HCT116 (cell line): ENCODE measurements around the gene RGS6. TPM values are rescaled to one million over a fixed set of nuclear protein-coding genes. Genes with fewer than 3 reads are reported as not detected.

ENCODE experiments used
- ATAC-seq: fragments of 200-7000 bp; cut with Tn5 transposase; 2 replicates; pipeline ENCODE4 v1.9.1; 2020; ENCODE audit warnings: mild to moderate bottlenecking, moderate library complexity
- BruUV-seq: library from RNA; stranded (reverse); fragments of 400-500 nt; replicated peaks from 2 replicates; lab custom pipeline; 2021; lab: Mats Ljungman, UMichigan
- CTCF ChIA-PET: fragments of 300-600 bp; sonication (Branson Sonifier 250); formaldehyde crosslinking; loops from one replicate; lab custom pipeline; 2021; ENCODE audit warnings: antibody characterized with exemption; lab: Charles Lee
- POLR2A ChIA-PET: fragments of 300-600, 350-600 bp; sonication (Branson Sonifier 250); formaldehyde crosslinking; loops from one replicate; lab custom pipeline; 2021; ENCODE audit warnings: antibody characterized with exemption; lab: Charles Lee
- RAD21 ChIA-PET, 2 experiments: fragments of 300-600 bp; sonication (Branson Sonifier 250); formaldehyde crosslinking; loops; one replicate each; lab custom pipeline; 2023; ENCODE audit warnings: low total read pairs in 2 of 2; ENCODE audit not compliant: uncharacterized antibody in 2 of 2, unreplicated experiment in 2 of 2, low non-redundant PET in 1 of 2; lab: Charles Lee
- DNase-seq: peaks from one replicate; pipeline ENCODE4 v3.0.0-alpha.2; 2010; ENCODE audit warnings: low read depth, low spot score
- H2AFZ ChIP-seq: fragments of 200-600 bp; shearing (Covaris generic), sonication (generic); 2 replicates; pipeline ENCODE4 v1.6.1; 2017; ENCODE audit warnings: low read depth, mixed run types, mixed read lengths, antibody characterized with exemption, low read length; ENCODE audit not compliant: poor library complexity, severe bottlenecking
- H3K27ac ChIP-seq: 2 replicates; pipeline ENCODE4 v1.5.1; 2012; ENCODE audit warnings: low read depth, low read length
- H3K27me3 ChIP-seq: fragments of 200-600 bp; sonication (generic); 2 replicates; pipeline ENCODE4 v1.6.1; 2016; ENCODE audit warnings: mixed run types, low read length, mixed read lengths; ENCODE audit not compliant: insufficient read depth
- H3K36me3 ChIP-seq, 2 experiments: fragments of 200-500 bp in 1 of 2; fragments of 200-600 bp in 1 of 2; sonication (Bioruptor generic) in 1 of 2; sonication (generic) in 1 of 2; 2 replicates each; pipeline versions ENCODE4 v1.5.1 to v1.6.1; 2014 to 2016; ENCODE audit warnings: low read length in 2 of 2, inconsistent platforms in 1 of 2, mixed read lengths in 1 of 2, mixed run types in 1 of 2; ENCODE audit not compliant: insufficient read depth in 2 of 2, control insufficient read depth in 1 of 2
- H3K4me1 ChIP-seq, 2 experiments: fragments of 200-600 bp in 1 of 2; sonication (generic) in 1 of 2; 2 replicates each; pipeline versions ENCODE4 v1.5.1 to v1.6.1; 2012 to 2017; ENCODE audit warnings: low read length in 2 of 2, inconsistent platforms in 1 of 2, mild to moderate bottlenecking in 1 of 2, mixed read lengths in 1 of 2, mixed run types in 1 of 2, moderate library complexity in 1 of 2; ENCODE audit not compliant: insufficient read depth in 2 of 2, control insufficient read depth in 1 of 2
- H3K4me2 ChIP-seq: fragments of 200-600 bp; sonication (generic); 2 replicates; pipeline ENCODE4 v1.6.1; 2017; ENCODE audit warnings: mixed run types, low read length, mixed read lengths
- H3K4me3 ChIP-seq, 2 experiments: fragments of 200-600 bp in 1 of 2; sonication (generic) in 1 of 2; replicated peaks in 1 of 2; 2 replicates each; pipeline ENCODE4 v1.5.1; 2011 to 2016; ENCODE audit warnings: low read length in 2 of 2, control low read depth in 1 of 2, low read depth in 1 of 2, mild to moderate bottlenecking in 1 of 2, mixed read lengths in 1 of 2, mixed run types in 1 of 2
- H3K79me2 ChIP-seq: fragments of 200-600 bp; sonication (generic); 2 replicates; pipeline ENCODE4 v1.6.1; 2017; ENCODE audit warnings: mild to moderate bottlenecking, mixed run types, low read length, moderate library complexity, mixed read lengths; ENCODE audit not compliant: insufficient read depth
- H3K9ac ChIP-seq: fragments of 200-600 bp; sonication (generic); 2 replicates; pipeline ENCODE4 v1.6.1; 2016; ENCODE audit warnings: low read length, mixed read lengths
- H3K9me2 ChIP-seq: fragments of 200-600 bp; sonication (generic), shearing (Covaris generic); 2 replicates; pipeline ENCODE4 v1.6.1; 2017; ENCODE audit warnings: mixed run types, mild to moderate bottlenecking, moderate library complexity; ENCODE audit not compliant: insufficient read depth
- H3K9me3 ChIP-seq, 2 experiments: fragments of 200-500 bp in 1 of 2; fragments of 200-600 bp in 1 of 2; sonication (Bioruptor generic) in 1 of 2; sonication (generic) in 1 of 2; 2 replicates each; pipeline ENCODE4 v1.6.1; 2014 to 2017; ENCODE audit warnings: low read length in 2 of 2, mixed read lengths in 2 of 2, inconsistent platforms in 1 of 2, low read depth in 1 of 2, mild to moderate bottlenecking in 1 of 2, mixed run types in 1 of 2, moderate library complexity in 1 of 2; ENCODE audit not compliant: control insufficient read depth in 1 of 2, insufficient read depth in 1 of 2
- H4K20me1 ChIP-seq: fragments of 200-600 bp; sonication (generic), shearing (Covaris generic); 2 replicates; pipeline ENCODE4 v1.6.1; 2017; ENCODE audit warnings: mixed run types, mild to moderate bottlenecking, moderate library complexity; ENCODE audit not compliant: insufficient read depth
- ELF1 ChIP-seq: IDR thresholded peaks from 2 replicates; pipeline ENCODE4 v1.6.1; 2012; ENCODE audit warnings: low read depth, borderline replicate concordance
- JUND ChIP-seq: IDR thresholded peaks from 2 replicates; pipeline ENCODE4 v1.6.1; 2012
- POLR2A ChIP-seq: IDR thresholded peaks from 2 replicates; pipeline ENCODE4 v1.7.0; 2011; ENCODE audit warnings: borderline replicate concordance; ENCODE audit not compliant: insufficient read depth, insufficient read length; ENCODE audit errors: extremely low read depth
- SIN3A ChIP-seq: IDR thresholded peaks from 2 replicates; pipeline ENCODE4 v1.6.1; 2012; ENCODE audit warnings: low read depth
- SRF ChIP-seq: IDR thresholded peaks from 2 replicates; pipeline ENCODE4 v1.6.1; 2012; ENCODE audit warnings: low read depth
- TCF7L2 ChIP-seq: IDR thresholded peaks from 2 replicates; pipeline ENCODE4 v1.7.0; 2011; ENCODE audit warnings: borderline replicate concordance, inconsistent platforms; ENCODE audit not compliant: insufficient read depth, insufficient read length; ENCODE audit errors: extremely low read depth
- intact Hi-C: fragments of 100-400 bp; cut with micrococcal nuclease; formaldehyde crosslinking; loops from 2 replicates; pipeline ENCODE4 v1.10.0; 2022
- total RNA-seq: library from RNA; stranded (reverse); gene quantifications from one replicate; pipeline ENCODE4 v1.2.1, GENCODE V29; 2021; ENCODE audit not compliant: unreplicated experiment
- TF ChIP-seq, protein P1 (sequence below): IDR thresholded peaks from 2 replicates; pipeline ENCODE4 v1.6.1; 2012
- TF ChIP-seq, protein P2 (sequence below), 3 experiments: fragments of 200-600 bp in 1 of 3; sonication (generic) in 1 of 3; IDR thresholded peaks in 2 of 3; conservative IDR thresholded peaks in 1 of 3; 2 replicates each; pipeline ENCODE4 v1.5.1; 2012 to 2017; ENCODE audit warnings: low read depth in 2 of 3, low read length in 2 of 3, antibody characterized with exemption in 1 of 3, borderline replicate concordance in 1 of 3, control low read depth in 1 of 3, mild to moderate bottlenecking in 1 of 3, mixed read lengths in 1 of 3, mixed run types in 1 of 3, moderate library complexity in 1 of 3; ENCODE audit not compliant: insufficient read depth in 1 of 3

Gene RGS6
- total RNA-seq, 1 experiment from 2014 or later: 4.7 TPM

GRCh38 chr14:71911669-71912068, 20.6 kb upstream of the RGS6 start:
- no peak overlapping the region for H3K9ac ChIP-seq
- H3K9me3 ChIP-seq: no peaks in the 10 kb centered on the region
- intact Hi-C loops: no loop called here
- no peaks in the 10 kb centered on the region for H3K79me2 ChIP-seq
- peaks cover 0 to 3% of the 10 kb centered on the region in 2 experiments; a peak in 1 of 4 replicates for H3K4me1 ChIP-seq
- no peak overlapping the region for H3K27ac ChIP-seq
- RAD21 ChIA-PET: no interaction called here
- TF ChIP-seq, protein P1, sequence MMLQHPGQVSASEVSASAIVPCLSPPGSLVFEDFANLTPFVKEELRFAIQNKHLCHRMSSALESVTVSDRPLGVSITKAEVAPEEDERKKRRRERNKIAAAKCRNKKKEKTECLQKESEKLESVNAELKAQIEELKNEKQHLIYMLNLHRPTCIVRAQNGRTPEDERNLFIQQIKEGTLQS: no peak
- TF ChIP-seq, protein P2, sequence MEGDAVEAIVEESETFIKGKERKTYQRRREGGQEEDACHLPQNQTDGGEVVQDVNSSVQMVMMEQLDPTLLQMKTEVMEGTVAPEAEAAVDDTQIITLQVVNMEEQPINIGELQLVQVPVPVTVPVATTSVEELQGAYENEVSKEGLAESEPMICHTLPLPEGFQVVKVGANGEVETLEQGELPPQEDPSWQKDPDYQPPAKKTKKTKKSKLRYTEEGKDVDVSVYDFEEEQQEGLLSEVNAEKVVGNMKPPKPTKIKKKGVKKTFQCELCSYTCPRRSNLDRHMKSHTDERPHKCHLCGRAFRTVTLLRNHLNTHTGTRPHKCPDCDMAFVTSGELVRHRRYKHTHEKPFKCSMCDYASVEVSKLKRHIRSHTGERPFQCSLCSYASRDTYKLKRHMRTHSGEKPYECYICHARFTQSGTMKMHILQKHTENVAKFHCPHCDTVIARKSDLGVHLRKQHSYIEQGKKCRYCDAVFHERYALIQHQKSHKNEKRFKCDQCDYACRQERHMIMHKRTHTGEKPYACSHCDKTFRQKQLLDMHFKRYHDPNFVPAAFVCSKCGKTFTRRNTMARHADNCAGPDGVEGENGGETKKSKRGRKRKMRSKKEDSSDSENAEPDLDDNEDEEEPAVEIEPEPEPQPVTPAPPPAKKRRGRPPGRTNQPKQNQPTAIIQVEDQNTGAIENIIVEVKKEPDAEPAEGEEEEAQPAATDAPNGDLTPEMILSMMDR (IDR thresholded peaks at IDR 0.05 in 2 of 3, conservative IDR thresholded peaks at IDR 0.05 in 1 of 3; ENCODE audit: borderline replicate concordance in 1 of 3, insufficient read depth in 1 of 3, low read depth in 2 of 3, low read length in 2 of 3): no peak
- TF ChIP-seq SRF (no peak), POLR2A (no peak), SIN3A (no peak), ELF1 (no peak)
- TF ChIP-seq, all 23 proteins: peak for 0
- CTCF ChIA-PET: no interaction called here
- no peak overlapping the region for H3K4me3 ChIP-seq
- no peaks in the 10 kb centered on the region for H3K36me3 ChIP-seq
- no peak for DNase-seq
- no peaks in the 10 kb centered on the region for H3K27me3 ChIP-seq
- no peak for ATAC-seq
- H3K4me2 ChIP-seq: no peak overlapping the region
- no peak overlapping the region for H2AFZ ChIP-seq
- no peaks in the 10 kb centered on the region for H4K20me1 ChIP-seq
- POLR2A ChIA-PET: no interaction called here
- no peaks in the 10 kb centered on the region for H3K9me2 ChIP-seq
- no TSS peak for BruUV-seq

GRCh38 chr14:71913342-71913741, 18.9 kb upstream of the RGS6 start:
- ATAC-seq: no peak
- H3K9me2 ChIP-seq: no peaks in the 10 kb centered on the region
- no peaks in the 10 kb centered on the region for H4K20me1 ChIP-seq
- no peaks in the 10 kb centered on the region for H3K36me3 ChIP-seq
- intact Hi-C loops: no loop called here
- RAD21 ChIA-PET: no interaction called here
- no peaks in the 10 kb centered on the region for H3K79me2 ChIP-seq
- no peaks in the 10 kb centered on the region for H3K4me1 ChIP-seq
- H3K27me3 ChIP-seq: no peaks in the 10 kb centered on the region
- CTCF ChIA-PET: no interaction called here
- no peak overlapping the region for H2AFZ ChIP-seq
- POLR2A ChIA-PET: no interaction called here
- DNase-seq: no peak
- no peak overlapping the region for H3K9ac ChIP-seq
- no peak overlapping the region for H3K4me3 ChIP-seq
- no peaks in the 10 kb centered on the region for H3K9me3 ChIP-seq
- no peak overlapping the region for H3K4me2 ChIP-seq
- H3K27ac ChIP-seq: no peak overlapping the region
- no TSS peak for BruUV-seq
- TF ChIP-seq TCF7L2: no peak
- TF ChIP-seq SRF: no peak
- TF ChIP-seq JUND: no peak
